ENCODE data around the gene RMND1.
"Not testable (repeated sequence)": the region's sequence is repeated elsewhere in the genome, so short reads cannot be mapped to it uniquely, and the experiment has no call there.

The RMND1 gene

DNA sequence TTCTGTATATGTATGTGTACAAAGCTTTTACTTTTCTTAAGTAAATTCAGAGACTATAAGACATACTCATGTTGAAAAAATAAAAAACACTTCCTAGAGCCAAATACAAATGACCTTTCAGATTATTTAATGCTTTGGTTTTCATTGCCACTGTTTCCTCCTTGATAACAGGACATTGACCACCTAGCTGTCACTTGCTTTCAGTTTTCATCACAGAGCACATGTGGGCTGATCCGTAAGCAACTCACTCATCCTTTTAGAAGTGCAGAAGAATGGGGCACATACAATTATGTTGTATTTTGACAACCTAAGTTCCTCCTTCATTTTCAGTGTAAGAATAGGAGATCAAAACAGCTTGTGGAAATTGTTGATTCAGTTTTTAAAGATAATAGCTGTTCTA, 66.7 kb downstream of the RMND1 start:
- no peak for DNase-seq (ENCODE audit: low read depth in 2 of 2)

DNA sequence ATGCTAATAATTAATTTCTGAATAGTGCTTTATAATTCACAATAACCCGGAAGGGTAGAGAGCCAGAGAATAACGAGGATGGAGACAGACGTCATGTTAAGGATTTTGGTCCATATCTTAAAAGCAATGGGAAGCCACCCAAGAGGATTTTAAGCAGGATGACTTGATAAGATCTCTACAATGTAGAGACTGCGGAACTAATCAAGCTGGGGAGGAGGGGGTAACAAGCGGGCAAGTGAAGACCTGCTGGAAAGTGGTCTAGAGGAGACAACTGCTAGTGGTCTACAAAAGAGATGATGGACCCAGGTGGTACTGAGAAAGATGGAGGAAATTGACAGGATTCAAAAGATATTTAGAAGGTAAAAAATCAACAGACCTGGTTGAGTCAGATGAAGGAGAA, 67.8 kb downstream of the RMND1 start:
- no peak for DNase-seq (ENCODE audit: low read depth in 2 of 2)

DNA sequence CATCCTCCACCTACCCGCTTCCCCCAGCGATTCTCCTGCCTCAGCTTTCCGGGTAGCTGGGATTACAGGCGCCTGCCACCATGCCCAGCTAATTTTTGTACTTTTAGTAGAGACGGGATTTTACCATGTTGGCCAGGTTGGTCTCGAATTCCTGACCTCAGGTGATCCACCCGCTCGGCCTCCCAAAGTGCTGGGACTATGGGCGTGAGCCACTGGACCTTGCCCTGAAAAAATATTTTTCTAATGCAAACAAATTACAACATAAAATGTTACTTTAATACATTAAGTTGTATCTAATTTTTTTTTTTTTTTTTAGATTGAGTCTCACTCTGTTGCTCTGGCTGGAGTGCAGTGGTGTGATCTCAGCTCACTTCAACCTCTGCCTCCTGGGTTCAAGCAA, 69.3 kb downstream of the RMND1 start:
- not testable (repeated sequence) for DNase-seq (ENCODE audit: low read depth in 2 of 2)

DNA sequence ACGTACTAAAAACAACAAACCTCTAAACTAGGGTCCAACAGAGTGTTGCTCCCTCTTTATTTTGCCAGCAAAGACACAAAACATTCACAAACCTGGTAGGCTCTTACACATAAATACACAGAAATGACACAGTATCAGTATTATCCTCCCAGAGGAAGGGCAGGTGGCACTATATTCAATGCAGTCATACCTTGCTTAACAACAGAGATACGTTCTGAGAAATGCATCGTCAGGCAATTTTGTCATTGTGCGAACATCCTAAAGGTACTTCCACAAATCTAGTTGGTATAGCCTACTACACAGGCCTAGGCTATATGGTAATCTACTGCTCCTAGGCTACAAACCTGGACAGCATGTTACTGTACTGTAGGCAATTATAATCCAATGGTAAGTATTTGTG, 70.2 kb downstream of the RMND1 start:
- DNase-seq (ENCODE audit: low read depth in 2 of 2): no peak

DNA sequence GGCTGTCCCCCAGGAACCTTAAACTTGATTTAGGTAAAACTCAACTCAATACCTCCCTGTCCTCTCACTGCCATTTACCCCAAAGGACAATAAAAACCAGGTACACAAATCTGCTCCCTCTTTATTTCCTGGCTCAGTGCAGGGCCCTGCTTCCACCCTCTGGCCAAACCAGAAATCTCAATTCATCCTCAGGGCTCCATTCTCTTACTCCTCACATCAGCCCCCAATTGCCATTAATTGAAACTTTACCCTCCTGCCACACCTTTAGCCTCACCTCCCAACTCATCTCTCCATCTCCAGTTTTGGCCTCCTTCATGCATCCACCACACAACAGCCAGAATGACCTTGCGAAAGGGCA, 71.1 kb downstream of the RMND1 start:
- no peak for DNase-seq (ENCODE audit: low read depth in 2 of 2)

DNA sequence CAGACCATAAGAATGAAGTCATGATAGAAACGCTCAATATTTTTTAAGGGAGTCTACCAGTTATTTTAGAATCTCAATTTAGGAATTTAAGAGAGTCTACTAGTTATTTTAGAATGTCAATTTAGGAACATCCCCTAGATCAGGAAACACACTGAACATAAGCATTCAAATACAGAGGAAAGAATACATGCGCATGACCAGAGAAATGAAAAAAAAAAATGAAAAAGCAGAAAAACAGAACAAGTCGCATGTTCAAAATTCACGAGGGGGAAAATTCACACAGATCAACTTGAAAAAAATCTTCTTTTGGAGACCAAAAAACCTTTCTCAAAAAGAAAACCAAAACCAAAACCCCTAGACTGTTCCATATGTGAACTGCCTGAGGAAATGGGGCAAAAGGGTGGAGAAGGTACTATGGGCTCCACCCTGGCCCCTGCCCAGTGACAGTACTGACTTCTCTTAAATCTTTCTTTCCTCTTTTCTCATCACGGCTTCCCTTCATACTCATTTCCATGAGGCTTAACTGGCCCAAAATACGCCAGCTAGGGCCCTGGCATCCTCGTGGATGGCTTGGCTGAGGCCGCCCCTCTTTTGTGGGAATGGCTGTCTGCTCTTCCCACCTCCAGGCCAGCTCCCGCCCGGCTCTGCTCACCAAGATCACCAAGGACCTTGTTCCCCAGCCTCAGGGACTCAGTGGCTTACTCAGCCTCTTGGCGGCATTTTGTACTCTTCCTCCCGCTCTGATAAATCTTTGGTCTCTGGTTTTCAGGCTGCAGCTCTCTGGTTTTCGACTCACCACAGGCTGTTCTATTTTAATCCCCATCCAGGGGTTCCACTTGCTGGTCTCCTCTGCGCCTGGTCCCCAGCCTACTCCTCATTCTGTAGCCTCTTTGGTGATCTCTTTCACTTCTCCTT, 71.7 kb downstream of the RMND1 start:
- DNase-seq (ENCODE audit: low read depth in 2 of 2): no peak

DNA sequence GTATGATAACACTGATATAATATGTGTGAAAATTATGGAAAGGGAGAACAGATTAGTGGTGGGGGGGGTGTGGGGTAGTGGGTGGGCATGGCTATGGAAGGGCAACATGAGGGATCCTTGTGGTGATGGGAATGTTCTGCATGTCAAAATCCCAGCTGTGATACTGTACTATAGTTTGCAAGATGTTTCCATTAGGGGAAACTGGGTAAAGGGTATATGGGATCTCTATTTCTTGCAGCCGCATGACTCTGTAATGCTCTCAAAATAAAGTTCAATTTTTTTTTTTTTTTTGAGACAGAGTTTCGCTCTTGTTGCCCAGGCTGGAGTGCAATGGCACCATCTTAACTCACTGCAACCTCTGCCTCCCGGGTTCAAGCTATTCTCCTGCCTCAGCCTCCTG, 74.8 kb downstream of the RMND1 start:
- no peak for DNase-seq (ENCODE audit: low read depth in 2 of 2)

DNA sequence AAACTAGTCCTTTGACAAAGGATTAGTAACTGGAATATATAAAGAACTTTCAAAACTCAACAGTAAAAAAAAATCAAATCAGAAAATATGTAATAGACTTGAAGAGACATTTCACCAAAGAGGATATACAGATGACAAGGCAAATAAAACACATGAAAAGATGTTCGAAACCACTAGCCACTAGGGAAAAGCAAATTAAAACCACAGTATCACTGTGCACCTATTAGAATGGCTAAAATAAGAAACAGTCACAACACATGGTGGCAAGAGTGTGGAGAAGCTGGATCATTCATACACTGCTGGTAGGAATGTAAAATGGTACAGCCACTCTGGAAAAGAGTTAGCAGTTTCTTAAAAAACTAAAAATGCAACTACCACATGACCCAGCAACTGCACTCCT, 75.5 kb downstream of the RMND1 start:
- DNase-seq (ENCODE audit: low read depth in 2 of 2): no peak

DNA sequence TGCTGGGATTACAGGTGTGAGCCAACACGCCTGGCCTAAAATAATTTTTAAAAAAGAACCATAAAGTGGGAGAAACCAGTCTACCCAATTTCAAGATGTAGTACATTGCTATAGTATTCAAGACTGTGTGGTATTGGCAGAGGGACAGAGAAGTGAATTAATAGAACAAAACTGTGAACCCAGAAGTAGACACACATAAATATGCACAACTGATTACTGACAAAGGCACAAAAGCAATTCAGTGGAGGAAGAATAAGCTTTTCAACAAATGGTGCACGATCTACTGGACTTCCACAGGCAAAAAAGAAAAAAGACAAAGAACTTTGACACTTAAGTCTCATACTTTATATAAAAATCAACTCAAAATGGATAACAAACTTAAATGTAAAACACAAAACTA, 76.1 kb downstream of the RMND1 start:
- no peak for DNase-seq (ENCODE audit: low read depth in 2 of 2)

DNA sequence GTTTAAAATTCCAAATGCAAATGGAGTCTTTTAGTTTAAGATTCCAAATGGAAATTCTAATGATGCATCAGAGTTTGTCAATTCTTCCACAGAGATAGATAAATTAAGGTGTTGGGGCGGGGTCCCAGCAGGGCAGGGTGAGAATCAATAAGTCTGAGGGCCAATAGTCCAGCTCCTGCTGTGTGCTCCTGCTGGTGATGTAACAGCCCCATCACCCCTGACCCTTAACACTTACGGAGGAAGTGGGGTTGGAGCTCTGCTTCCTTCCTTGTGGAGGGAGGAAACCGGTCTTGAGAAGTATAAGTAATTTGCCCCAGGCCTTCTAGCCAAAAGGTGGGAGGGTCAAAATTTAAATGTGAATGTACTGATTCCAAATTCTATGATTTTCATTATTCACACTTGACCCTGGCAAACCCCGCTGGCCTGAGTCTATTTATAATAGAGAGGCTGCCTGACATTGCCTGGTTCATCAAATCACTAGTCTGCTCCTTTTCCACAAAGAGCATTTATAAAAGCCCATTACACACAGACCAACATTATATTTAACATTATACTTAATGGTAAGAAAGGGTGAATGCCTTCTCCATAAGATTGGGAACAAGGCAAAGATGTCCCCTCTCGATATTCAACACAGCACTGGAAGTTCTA, 77.8 kb downstream of the RMND1 start:
- DNase-seq (ENCODE audit: low read depth in 2 of 2): no peak

DNA sequence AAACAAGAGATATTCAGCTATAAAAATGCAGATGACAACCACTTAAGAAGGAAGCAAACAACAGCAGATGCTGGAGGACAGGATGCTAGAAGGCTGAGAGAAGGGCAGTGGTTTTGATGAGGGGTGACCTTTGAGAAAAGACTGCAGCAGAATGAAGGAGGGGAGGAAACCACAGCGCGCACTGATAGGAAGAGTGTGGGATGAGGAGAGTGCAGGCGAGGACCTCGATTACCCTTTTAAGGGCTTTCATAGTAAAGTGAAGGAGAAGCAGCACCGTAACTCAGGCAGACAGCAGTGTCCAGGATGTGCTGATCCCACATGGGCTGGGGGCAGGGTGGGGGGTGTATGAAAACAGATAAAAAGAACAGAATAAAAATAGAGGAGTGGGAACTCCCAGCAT, 79.8 kb downstream of the RMND1 start:
- DNase-seq (ENCODE audit: low read depth in 2 of 2): no peak

DNA sequence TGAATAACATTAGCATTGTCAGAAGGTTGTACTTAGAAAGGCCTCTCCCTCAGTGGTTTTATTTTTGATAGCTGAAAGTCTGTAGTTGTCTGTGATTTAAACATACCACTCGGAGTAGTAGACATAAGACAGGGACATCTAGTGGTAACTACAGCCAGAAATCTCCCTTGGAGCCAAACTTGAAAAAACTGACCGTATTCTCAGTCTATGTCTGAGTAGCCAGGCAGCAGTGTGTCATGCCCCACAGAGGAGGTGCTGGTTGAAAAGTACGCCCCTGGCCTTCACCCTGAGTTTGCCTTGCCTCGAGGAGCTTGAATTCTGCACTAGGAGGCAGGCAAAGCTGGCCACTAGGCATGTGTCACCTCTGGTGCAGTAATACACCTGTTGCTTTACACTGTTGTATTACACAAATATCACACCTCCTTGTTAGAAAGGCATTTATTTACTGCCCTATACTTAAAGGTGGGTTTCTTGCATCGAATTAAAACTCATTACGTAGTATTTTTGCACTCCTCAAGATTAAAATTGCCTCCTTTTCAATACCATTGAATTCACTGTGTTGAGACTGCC, 81.3 kb downstream of the RMND1 start:
- DNase-seq (ENCODE audit: low read depth in 2 of 2): no peak

DNA sequence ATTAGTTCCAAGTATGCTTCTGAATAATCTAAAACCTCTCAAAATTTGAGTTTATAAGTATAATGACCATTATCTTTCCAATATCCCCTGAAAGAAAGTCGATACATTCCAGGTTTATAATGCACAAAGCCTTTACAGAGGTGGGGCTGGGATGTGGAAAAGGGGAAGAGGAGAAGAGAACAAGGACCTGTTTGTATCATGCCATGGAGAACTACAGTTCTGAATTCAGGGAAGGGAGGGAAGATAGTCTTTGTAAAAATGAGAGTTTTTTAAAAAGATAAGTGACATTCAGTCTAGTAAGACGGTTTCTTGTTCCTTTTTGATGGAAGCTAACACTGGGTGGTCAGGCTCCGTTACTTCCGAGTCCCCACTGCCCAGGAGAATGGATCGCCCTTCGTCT, 86.7 kb downstream of the RMND1 start:
- no peak for DNase-seq (ENCODE audit: low read depth in 2 of 2)

DNA sequence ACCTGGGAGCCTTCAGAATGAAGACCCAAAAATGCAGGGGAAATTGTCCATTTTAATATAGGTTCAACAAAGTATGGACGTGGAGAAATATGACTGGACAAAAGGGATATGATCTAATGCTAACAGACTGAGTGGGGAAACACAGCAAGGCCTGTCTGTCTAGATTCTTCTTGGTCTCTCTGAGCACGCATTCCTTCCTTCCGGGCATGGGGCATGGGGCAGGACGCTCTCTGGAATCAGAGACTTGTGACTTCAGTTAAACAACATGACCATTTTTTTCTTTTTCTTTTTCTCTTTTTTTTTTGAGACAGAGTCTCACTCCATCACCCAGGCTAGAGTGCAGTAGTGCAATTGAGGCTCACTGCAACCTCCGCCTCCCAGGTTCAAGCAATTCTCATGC, 92.4 kb downstream of the RMND1 start:
- no peak for DNase-seq (ENCODE audit: low read depth in 2 of 2)

DNA sequence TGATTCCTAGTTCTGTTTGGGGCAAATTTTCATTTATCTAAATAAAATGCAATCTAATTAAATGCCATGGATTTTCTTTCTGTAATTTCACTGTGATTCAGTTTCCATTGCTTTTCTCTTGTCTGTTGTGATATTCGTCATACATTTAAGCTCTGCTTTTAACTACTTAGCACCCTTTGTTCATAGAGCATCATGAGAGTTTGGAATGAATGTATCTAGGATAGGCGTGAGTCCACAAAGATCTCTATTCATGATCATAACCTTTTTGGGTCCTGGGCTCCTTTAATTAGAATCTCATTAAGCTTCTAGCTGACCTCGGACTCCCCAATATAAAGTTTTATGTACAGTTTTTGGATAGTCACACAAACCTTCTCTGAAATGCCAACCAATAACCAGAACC, 93.5 kb downstream of the RMND1 start:
- DNase-seq (ENCODE audit: low read depth in 2 of 2): no peak

DNA sequence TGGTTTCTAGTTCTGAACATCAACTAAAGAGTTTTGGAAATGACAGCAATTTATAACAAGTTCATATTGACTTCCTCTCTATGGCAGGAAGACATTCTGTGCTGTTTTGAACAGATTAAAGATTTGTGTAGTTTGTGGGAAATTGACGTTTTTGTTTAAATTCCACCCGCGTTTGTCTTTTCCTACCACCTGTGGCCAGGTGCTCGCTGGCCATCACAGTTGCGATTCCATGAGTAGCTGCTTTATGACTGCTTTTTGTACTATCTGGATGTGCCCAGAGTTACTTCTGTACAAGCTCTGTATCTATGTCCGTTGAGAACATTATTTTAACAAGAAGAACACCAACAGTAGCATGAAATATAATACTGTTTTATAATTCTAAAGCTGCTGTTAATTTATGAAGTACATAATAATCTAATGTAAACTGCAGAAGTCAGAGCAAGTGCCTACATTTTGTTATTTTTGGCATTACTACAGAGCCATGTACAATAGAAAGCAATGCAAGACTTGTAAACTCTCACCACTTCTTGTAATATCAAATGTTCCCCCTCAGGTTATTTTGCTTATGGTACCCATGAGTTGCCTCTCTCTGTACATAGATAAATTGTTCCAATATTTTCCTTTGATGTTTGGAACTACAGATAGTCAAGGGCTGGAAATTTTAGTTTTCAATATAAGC, 94.0 kb downstream of the RMND1 start:
- no peak for DNase-seq (ENCODE audit: low read depth in 2 of 2)

DNA sequence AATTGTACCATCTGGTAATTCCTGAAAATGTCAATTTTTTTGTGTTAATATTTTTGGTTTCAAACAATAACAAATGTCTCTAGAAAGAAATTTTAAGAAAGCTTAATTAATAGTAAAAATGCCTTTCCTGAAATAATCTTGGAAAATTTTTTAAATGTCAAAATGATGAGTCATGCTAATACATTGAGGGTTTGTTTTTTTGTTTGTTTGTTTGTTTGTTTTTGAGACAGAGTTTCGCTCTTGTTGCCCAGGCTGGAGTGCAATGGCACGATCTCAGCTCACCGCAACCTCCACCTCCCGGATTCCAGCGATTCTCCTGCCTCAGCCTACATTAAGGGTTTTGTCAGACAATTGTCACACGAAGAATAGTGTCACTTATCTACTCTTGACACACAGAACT, 94.9 kb downstream of the RMND1 start:
- not testable (repeated sequence) for DNase-seq (ENCODE audit: low read depth in 2 of 2)

Data from stimulated activated CD8-positive, alpha-beta memory T cell treated with anti-CD3 and anti-CD28 coated beads, Interleukin-15, amount 100 ng/mL, for 4 hours (primary cell).